Smooth muscle cell (in vitro differentiated cells): ENCODE data around the gene ADH6. TPM values are rescaled to one million over a fixed set of nuclear protein-coding genes. Genes with fewer than 3 reads are reported as not detected.

Source experiments
- DNase-seq: peaks from one replicate; lab custom pipeline; 2025; ENCODE audit not compliant: unreplicated experiment; lab: John Stamatoyannopoulos, UW
- H2AFZ ChIP-seq: fragments of 200-600 bp; sonication (generic); 2 replicates; pipeline ENCODE4 v1.6.0; 2016; ENCODE audit warnings: antibody characterized with exemption, low read depth, mild to moderate bottlenecking
- H3F3A ChIP-seq: fragments of 200-600 bp; sonication (generic); 2 replicates; pipeline ENCODE4 v1.6.0; 2017; ENCODE audit warnings: antibody characterized with exemption, low read depth
- H3K27ac ChIP-seq: fragments of 200-600 bp; sonication (generic); 2 replicates; pipeline ENCODE4 v1.5.1; 2016; ENCODE audit warnings: low read depth, mild to moderate bottlenecking
- H3K27me3 ChIP-seq: fragments of 200-600 bp; sonication (generic); 2 replicates; pipeline ENCODE4 v1.6.1; 2016; ENCODE audit warnings: low read depth, mild to moderate bottlenecking
- H3K36me3 ChIP-seq: fragments of 200-600 bp; sonication (generic); 2 replicates; pipeline ENCODE4 v1.5.1; 2016; ENCODE audit warnings: low read depth
- H3K4me1 ChIP-seq: fragments of 200-600 bp; sonication (generic); 2 replicates; pipeline ENCODE4 v1.5.1; 2016; ENCODE audit warnings: low read depth
- H3K4me2 ChIP-seq: fragments of 200-600 bp; sonication (generic); 2 replicates; pipeline ENCODE4 v1.6.0; 2016; ENCODE audit warnings: mild to moderate bottlenecking
- H3K4me3 ChIP-seq: fragments of 200-600 bp; sonication (generic); 2 replicates; pipeline ENCODE4 v1.5.1; 2016; ENCODE audit warnings: mild to moderate bottlenecking
- H3K79me2 ChIP-seq: fragments of 200-600 bp; sonication (generic); 2 replicates; pipeline ENCODE4 v1.6.0; 2016; ENCODE audit warnings: low read depth, mild to moderate bottlenecking
- H3K9ac ChIP-seq: fragments of 200-600 bp; sonication (generic); 2 replicates; pipeline ENCODE4 v1.6.0; 2016; ENCODE audit warnings: low read depth
- H3K9me3 ChIP-seq: fragments of 200-600 bp; sonication (generic); replicated peaks from 2 replicates; pipeline ENCODE4 v1.5.1; 2016; ENCODE audit warnings: low read depth
- H4K20me1 ChIP-seq: fragments of 200-600 bp; sonication (generic); 2 replicates; pipeline ENCODE4 v1.6.0; 2016; ENCODE audit warnings: low read depth
- CTCF ChIP-seq: fragments of 200-600 bp; sonication (generic); IDR thresholded peaks from 2 replicates; pipeline ENCODE4 v1.5.1; 2017; ENCODE audit warnings: borderline replicate concordance, mild to moderate bottlenecking, antibody characterized with exemption; ENCODE audit not compliant: insufficient read depth, poor library complexity, severe bottlenecking
- WGBS: methylation state at CpG from one replicate; pipeline ENCODE4 v1.1.7; 2016; ENCODE audit warnings: low lambda C conversion rate; 5-methylcytosine and 5-hydroxymethylcytosine counted together
- polyA plus RNA-seq: library from polyadenylated mRNA; unstranded; fragments of >200 nt; fragmentation: Nextera tagmentation; extraction: Ambion mirVana; gene quantifications from 2 replicates; pipeline ENCODE4 v1.2.1, GENCODE V29; 2016
- total RNA-seq: library from RNA; depleted of rRNA; stranded (reverse); fragments of >200 nt; gene quantifications from 2 replicates; pipeline ENCODE4 v1.2.3, GENCODE V29; 2014

The ADH6 gene
- total and polyA plus RNA-seq, 2 experiments from 2014 or later: 0.15 TPM; not detected in 1

- WGBS: 59% methylated on average over 1 of the region's 1 CpG
- Histone ChIP-seq H3K4me2 (no peak overlapping the region), H4K20me1 (no peaks in the 10 kb centered on the region), H3K27me3 (no peaks in the 10 kb centered on the region), H3K9ac (no peak overlapping the region), H3K4me3 (no peak overlapping the region), H3K36me3 (no peaks in the 10 kb centered on the region), H3K79me2 (no peaks in the 10 kb centered on the region), H3K27ac (no peak overlapping the region), H2AFZ (no peak overlapping the region), H3K9me3 (no peaks in the 10 kb centered on the region), H3K4me1 (no peaks in the 10 kb centered on the region), H3F3A (no peaks in the 10 kb centered on the region)
- DNase-seq: no peak
- TF ChIP-seq CTCF: no peak
Measured at GRCh38 chr4:99221980-99222379, 2.9 kb upstream of the ADH6 start.

- Histone ChIP-seq H3K4me2 (no peak overlapping the region), H3K4me3 (no peak overlapping the region), H3F3A (no peaks in the 10 kb centered on the region), H3K9me3 (no peaks in the 10 kb centered on the region), H3K36me3 (no peaks in the 10 kb centered on the region), H4K20me1 (no peaks in the 10 kb centered on the region), H3K27me3 (no peaks in the 10 kb centered on the region), H3K27ac (no peak overlapping the region), H3K4me1 (no peaks in the 10 kb centered on the region), H3K9ac (no peak overlapping the region), H2AFZ (no peak overlapping the region), H3K79me2 (no peaks in the 10 kb centered on the region)
- TF ChIP-seq CTCF: no peak
- WGBS: 69% methylated on average over 1 of the region's 1 CpG
- no peak for DNase-seq
Measured at GRCh38 chr4:99219479-99219878, 433 bp upstream of the ADH6 start.

GRCh38 chr4:99215521-99215920 is 3.5 kb downstream of the ADH6 start:
- DNase-seq: no peak
- Histone ChIP-seq H3K4me3 (no peak overlapping the region), H2AFZ (no peak overlapping the region), H3K9me3 (no peaks in the 10 kb centered on the region), H3K36me3 (no peaks in the 10 kb centered on the region), H4K20me1 (no peaks in the 10 kb centered on the region), H3F3A (no peaks in the 10 kb centered on the region), H3K4me1 (no peaks in the 10 kb centered on the region), H3K27me3 (no peaks in the 10 kb centered on the region), H3K9ac (no peak overlapping the region), H3K4me2 (no peak overlapping the region), H3K79me2 (no peaks in the 10 kb centered on the region), H3K27ac (no peak overlapping the region)
- no peak for TF ChIP-seq CTCF
- 90% methylated on average over 3 of the region's 3 CpGs for WGBS

- H3K4me1 ChIP-seq: no peaks in the 10 kb centered on the region
- no peaks in the 10 kb centered on the region for H4K20me1 ChIP-seq
- no peaks in the 10 kb centered on the region for H3F3A ChIP-seq
Measured at GRCh38 chr4:99210789-99211188, 8.3 kb downstream of the ADH6 start.

More at GRCh38 chr4:99210789-99211188, 8.3 kb downstream of the ADH6 start:
- Histone ChIP-seq H3K27me3 (no peaks in the 10 kb centered on the region), H3K36me3 (no peaks in the 10 kb centered on the region), H3K4me2 (no peak overlapping the region), H3K79me2 (no peaks in the 10 kb centered on the region), H3K27ac (no peak overlapping the region), H3K9ac (no peak overlapping the region), H2AFZ (no peak overlapping the region), H3K4me3 (no peak overlapping the region), H3K9me3 (no peaks in the 10 kb centered on the region)
- DNase-seq: no peak
- TF ChIP-seq CTCF: no peak
